Fibroblast of skin of left biceps (primary cell): ENCODE results near the gene BRMS1L.
A peak's percentile ranks its signal among the peaks of the same experiment; 100 is the strongest.
"Not testable (repeated sequence)": the region's sequence is repeated elsewhere in the genome, so short reads cannot be mapped to it uniquely, and the experiment has no call there.

Experiments
- DNase-seq, 2 experiments: peaks; one replicate each; pipeline ENCODE4 v3.0.0-alpha.2; 2013; ENCODE audit warnings: low read depth in 2 of 2

BRMS1L gene, protein sequence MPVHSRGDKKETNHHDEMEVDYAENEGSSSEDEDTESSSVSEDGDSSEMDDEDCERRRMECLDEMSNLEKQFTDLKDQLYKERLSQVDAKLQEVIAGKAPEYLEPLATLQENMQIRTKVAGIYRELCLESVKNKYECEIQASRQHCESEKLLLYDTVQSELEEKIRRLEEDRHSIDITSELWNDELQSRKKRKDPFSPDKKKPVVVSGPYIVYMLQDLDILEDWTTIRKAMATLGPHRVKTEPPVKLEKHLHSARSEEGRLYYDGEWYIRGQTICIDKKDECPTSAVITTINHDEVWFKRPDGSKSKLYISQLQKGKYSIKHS

GRCh38 chr14:35826218-35826951 is at the start of gene BRMS1L:
Gene BRMS1L (plus strand): TSS chr14:35826338. CDS start chr14:35826517, 179 bp downstream.
- peak; percentile 97 for DNase-seq

GRCh38 chr14:35776823-35777222 is 49.3 kb upstream of the BRMS1L start:
- no peak for DNase-seq

GRCh38 chr14:35777550-35777949 is 48.6 kb upstream of the BRMS1L start:
- not testable (repeated sequence) for DNase-seq

GRCh38 chr14:35779368-35779767 is 46.8 kb upstream of the BRMS1L start:
- no peak for DNase-seq

DNA sequence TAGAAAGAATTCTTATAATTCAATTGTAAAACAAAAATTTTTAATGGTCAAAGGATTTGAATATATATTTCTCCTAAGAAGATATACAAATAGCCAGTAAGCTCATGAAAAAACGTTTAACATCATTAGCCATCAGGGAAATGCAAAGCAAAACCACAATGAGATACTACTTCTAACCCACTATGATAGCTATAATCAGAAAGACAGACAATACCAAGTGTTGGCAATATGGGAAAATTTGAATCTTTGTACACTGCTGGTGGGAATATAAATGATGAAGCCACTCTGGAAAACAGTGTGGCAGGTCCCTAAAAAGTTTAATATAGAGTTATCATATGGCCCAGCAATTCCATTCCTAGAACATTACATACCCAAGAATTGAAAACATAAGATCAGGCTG is 42.4 kb upstream of the BRMS1L start:
- no peak for DNase-seq

DNA sequence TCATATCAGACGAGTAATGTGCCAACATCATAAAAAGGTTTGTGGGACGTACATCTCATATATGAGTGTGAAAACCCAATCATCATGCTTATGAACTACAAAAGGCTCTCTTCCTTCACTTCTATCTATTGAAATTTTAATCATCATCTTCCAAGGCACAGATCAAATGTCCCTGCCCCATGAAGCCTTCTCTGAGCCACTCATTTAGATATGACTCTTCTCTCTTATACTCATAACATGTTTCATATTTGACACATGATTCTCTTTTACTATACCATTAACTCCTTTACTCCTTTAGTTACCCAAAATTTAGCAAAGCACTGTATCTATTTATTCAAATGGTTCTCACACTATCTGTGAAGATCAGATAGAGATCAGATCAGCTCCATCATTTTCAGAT is 39.3 kb upstream of the BRMS1L start:
- no peak for DNase-seq

- no peak for DNase-seq
Measured at GRCh38 chr14:35789651-35790050, 36.5 kb upstream of the BRMS1L start.

- no peak for DNase-seq
Measured at GRCh38 chr14:35797796-35798195, 28.3 kb upstream of the BRMS1L start.

GRCh38 chr14:35806006-35806907 is 19.9 kb upstream of the BRMS1L start:
- DNase-seq = no peak

DNA sequence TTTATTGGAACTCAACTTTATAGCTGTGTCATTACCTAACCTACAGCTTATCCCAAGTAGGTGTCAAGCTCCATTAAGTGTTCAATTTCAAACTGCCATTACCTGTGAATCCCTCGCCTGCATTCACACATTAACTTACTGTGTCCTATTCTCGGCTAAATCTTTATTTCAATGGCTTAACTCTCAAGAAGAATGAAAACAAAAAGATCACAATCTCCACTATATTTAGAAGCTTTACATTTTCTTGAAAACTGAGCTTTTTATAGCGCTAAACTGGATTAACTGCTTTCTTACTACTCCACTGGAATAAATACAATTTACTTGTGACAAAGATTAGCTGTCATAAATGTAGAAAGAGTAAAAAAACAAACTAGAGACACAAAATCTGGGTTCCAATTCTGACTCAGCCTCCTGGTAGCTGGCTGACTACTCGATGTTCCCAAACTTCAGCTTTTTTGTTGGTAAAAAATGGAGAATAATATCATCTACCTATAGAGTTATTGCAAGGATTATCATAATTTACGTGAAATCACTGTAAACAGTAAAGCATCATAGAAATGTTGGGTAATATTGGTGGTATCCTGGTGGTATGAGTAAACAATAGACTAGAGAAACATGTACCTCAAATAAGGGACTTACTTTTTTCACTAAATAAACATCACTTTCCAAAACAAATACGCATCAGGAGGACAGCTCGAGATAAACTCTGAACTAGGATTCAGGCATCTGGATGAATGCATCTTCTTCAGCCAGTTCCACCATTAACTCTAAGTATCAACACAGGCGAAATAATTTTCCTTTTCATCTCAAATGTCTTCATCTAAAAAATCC is 18.8 kb upstream of the BRMS1L start:
- DNase-seq = no peak

DNA sequence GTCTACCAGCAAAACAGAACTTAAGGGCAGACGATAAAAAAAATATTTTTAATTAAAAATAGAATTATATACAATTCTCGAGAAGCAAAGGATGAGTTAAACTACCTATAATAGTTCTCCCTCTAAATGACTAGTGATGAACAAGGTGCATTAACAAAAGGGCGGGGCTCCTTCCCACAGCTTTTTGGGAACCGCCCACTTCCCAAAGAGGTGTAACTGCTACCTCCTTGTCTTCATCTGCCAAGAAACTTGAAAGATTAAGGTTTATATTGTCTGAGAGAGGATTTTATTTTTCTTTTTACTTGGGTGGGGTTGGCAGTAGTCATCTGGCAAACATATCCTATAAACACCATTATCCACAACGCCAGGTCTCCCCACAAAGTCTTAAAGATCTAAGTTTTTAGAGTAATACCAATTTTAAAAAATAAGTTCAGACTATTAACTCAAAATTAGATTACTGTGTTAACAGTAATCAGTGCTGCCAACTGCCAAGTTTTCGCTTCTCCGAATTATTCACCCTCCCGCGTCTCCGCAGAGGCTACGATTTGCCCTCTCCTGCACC is 18.0 kb upstream of the BRMS1L start:
- DNase-seq = no peak

- DNase-seq = peak; percentile 95 to 96
Measured at GRCh38 chr14:35808638-35809563, 17.2 kb upstream of the BRMS1L start, which contains the start of gene RALGAPA1. Gene RALGAPA1 (minus strand): TSS chr14:35809295. CDS start chr14:35808835, 460 bp downstream.

DNA sequence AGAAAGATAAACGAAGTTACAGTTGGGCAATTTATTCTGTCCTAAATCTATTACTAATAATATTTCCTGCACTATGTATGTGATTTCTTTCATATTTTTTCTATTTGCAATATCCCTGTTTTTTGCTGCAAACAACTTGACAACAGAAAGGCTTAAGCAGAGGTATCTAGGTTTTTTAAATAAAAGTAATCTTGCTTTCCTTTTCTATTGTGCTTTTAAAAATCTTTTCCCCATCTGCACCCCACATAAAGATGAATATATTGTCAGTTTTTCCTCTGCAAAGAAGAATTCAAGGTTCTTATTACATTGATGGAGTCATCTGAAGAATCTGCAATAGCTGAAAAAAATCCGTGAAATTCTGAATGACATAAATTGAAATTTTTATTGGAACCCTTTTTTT is 16.5 kb upstream of the BRMS1L start:
- DNase-seq = no peak

- DNase-seq = no peak
Measured at GRCh38 chr14:35810963-35811362, 15.2 kb upstream of the BRMS1L start.

DNA sequence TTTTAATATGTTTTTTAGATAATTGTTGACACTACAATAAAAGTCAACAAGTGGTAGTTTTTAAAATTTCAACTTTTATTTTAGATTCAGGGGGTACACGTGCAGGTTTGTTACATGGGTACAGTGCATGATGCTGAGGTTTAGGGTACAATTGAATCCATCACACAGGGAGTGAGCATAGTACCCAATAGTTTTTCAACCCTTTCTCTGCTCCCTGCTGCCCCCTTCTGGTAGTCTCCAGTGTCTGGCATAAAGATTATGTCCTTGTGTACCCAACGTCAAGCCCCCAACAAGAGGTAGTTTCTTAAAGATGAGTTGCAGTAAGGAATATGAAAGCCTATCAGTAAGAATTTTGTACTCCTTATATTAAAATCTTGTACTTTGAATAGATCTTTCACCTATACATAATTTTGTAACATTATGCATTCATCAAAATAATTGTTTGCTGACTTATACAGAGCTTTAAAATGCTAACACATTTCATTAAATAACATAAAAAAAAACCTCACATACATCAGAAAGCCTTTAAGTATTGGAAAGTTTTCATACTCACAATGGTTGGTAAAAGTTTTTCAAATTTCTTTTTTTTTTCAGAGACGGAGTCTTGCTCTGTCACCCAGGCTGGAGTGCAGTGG is 11.7 kb upstream of the BRMS1L start:
- no peak for DNase-seq

- no peak for DNase-seq
Measured at GRCh38 chr14:35818346-35819115, 7.6 kb upstream of the BRMS1L start.

DNA sequence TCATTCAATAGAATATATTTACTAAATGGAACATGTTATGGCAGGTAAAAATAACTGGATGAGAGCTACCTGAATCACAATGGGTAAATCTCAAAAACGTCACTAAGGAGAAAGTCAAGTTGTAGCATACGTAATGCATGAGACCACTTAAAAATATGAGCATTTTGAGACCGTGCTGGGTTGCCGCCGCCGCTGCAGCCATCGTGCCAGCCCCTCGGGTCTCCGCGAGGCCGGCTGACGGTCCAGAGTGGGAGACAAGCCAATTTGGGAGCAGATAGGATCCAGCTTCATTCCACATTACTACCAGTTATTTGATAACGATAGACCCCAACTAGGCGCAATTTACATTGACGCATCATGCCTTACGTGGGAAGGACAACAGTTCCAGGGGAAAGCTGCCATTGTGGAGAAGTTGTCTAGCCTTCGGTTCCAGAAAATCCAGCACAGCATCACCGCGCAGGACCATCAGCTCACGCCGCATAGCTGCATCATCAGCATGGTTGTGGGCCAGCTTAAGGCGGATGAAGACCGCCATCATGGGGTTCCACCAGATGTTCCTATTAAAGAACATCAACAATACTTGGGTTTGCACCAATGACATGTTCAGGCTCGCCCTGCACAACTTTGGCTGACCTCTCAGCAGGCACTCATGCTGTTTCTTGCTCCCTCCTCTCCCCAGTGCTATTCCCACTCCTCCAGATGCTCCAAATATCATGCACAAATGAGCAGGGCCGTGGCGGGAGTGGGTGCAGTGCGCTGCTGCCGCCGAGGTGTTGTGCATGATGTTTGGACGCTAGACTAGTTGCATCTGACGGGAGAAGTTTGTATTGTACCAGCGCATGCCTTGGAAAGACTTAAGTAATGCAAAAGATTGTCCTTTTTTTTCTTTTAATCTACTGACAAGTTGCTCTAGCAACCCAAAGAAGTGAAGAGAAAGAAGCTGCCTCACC is 6.3 kb upstream of the BRMS1L start:
- no peak for DNase-seq
